Neural cell (in vitro differentiated cells): ENCODE measurements around the gene RPL10A. TPM values are rescaled to one million over a fixed set of nuclear protein-coding genes. Genes with fewer than 3 reads are reported as not detected.

Source experiments
- H2AFZ ChIP-seq: fragments of 200-600, 300-800 bp; sonication (generic), shearing (Covaris generic); 2 replicates; pipeline ENCODE4 v1.6.0; 2014; ENCODE audit warnings: low read depth, mild to moderate bottlenecking, antibody characterized with exemption, low read length, moderate library complexity
- H3F3A ChIP-seq: fragments of 200-600 bp; shearing (Covaris generic); 2 replicates; pipeline ENCODE4 v1.6.1; 2016; ENCODE audit warnings: mild to moderate bottlenecking, moderate library complexity, mixed read lengths, antibody characterized with exemption, low read length; ENCODE audit not compliant: insufficient read depth, poor library complexity, severe bottlenecking
- H3K27ac ChIP-seq: fragments of 200-600, 300-800 bp; sonication (generic), shearing (Covaris generic); 2 replicates; pipeline ENCODE4 v1.5.1; 2014; ENCODE audit warnings: mild to moderate bottlenecking, low read length, moderate library complexity
- H3K27me3 ChIP-seq: fragments of 300-800, 200-600 bp; sonication (generic), shearing (Covaris generic); 2 replicates; pipeline ENCODE4 v1.6.0; 2014; ENCODE audit warnings: mild to moderate bottlenecking, low read depth, low read length, moderate library complexity; ENCODE audit not compliant: insufficient read depth
- H3K36me3 ChIP-seq: fragments of 300-800, 200-600 bp; sonication (generic), shearing (Covaris generic); 2 replicates; pipeline ENCODE4 v1.5.1; 2014; ENCODE audit warnings: mild to moderate bottlenecking, antibody characterized with exemption, low read length, moderate library complexity; ENCODE audit not compliant: insufficient read depth
- H3K4me2 ChIP-seq: fragments of 300-800, 200-600 bp; sonication (generic), shearing (Covaris generic); 2 replicates; pipeline ENCODE4 v1.6.0; 2014; ENCODE audit warnings: mild to moderate bottlenecking, low read length
- H3K4me3 ChIP-seq: fragments of 300-800, 200-600 bp; sonication (generic), shearing (Covaris generic); 2 replicates; pipeline ENCODE4 v1.5.1; 2014; ENCODE audit warnings: mild to moderate bottlenecking, low read length, moderate library complexity
- H3K79me2 ChIP-seq: fragments of 200-600 bp; shearing (Covaris generic); replicated peaks from 2 replicates; pipeline ENCODE4 v1.6.0; 2014; ENCODE audit warnings: mild to moderate bottlenecking, low read length, moderate library complexity; ENCODE audit not compliant: insufficient read depth
- H3K9ac ChIP-seq: fragments of 300-800, 200-600 bp; sonication (generic), shearing (Covaris generic); 2 replicates; pipeline ENCODE4 v1.6.1; 2016; ENCODE audit warnings: mild to moderate bottlenecking, low read length, mixed read lengths
- H3K9me2 ChIP-seq: fragments of 200-600 bp; shearing (Covaris generic); 2 replicates; pipeline ENCODE4 v1.6.1; 2016; ENCODE audit warnings: mild to moderate bottlenecking, low read length, mixed read lengths; ENCODE audit not compliant: insufficient read depth
- H3K9me3 ChIP-seq: fragments of 200-600, 300-800 bp; sonication (generic), shearing (Covaris generic); 2 replicates; pipeline ENCODE4 v1.6.1; 2016; ENCODE audit warnings: mild to moderate bottlenecking, mixed run types, low read length, moderate library complexity, mixed read lengths
- H4K20me1 ChIP-seq: fragments of 200-600 bp; shearing (Covaris generic); 2 replicates; pipeline ENCODE4 v1.6.1; 2016; ENCODE audit warnings: mild to moderate bottlenecking, mixed run types; ENCODE audit not compliant: insufficient read depth
- CTCF ChIP-seq: fragments of 450-650 bp; IDR thresholded peaks from 2 replicates; pipeline ENCODE4 v1.5.1; 2014; ENCODE audit warnings: antibody characterized with exemption, mild to moderate bottlenecking, moderate library complexity; ENCODE audit not compliant: poor library complexity, severe bottlenecking
- EP300 ChIP-seq: fragments of 450-650 bp; conservative IDR thresholded peaks from 2 replicates; pipeline ENCODE4 v1.6.1; 2014; ENCODE audit warnings: antibody characterized with exemption, mild to moderate bottlenecking, moderate library complexity; ENCODE audit not compliant: poor library complexity, severe bottlenecking
- EZH2 ChIP-seq: fragments of 200-600, 300-800 bp; shearing (Covaris generic), sonication (generic); IDR thresholded peaks from 2 replicates; pipeline ENCODE4 v1.6.1; 2014; ENCODE audit warnings: antibody characterized with exemption, low read length, borderline replicate concordance, mild to moderate bottlenecking; ENCODE audit not compliant: insufficient read depth, poor library complexity, severe bottlenecking
- MXI1 ChIP-seq: fragments of 450-650 bp; conservative IDR thresholded peaks from 2 replicates; pipeline ENCODE4 v1.6.1; 2014; ENCODE audit warnings: antibody characterized with exemption, mild to moderate bottlenecking; ENCODE audit not compliant: poor library complexity, severe bottlenecking
- POLR2AphosphoS5 ChIP-seq: IDR thresholded peaks from 2 replicates; pipeline ENCODE4 v1.6.1; 2012
- RAD21 ChIP-seq: fragments of 450-650 bp; conservative IDR thresholded peaks from 2 replicates; pipeline ENCODE4 v1.6.1; 2014; ENCODE audit warnings: antibody characterized with exemption, mild to moderate bottlenecking, moderate library complexity
- REST ChIP-seq: IDR thresholded peaks from 2 replicates; pipeline ENCODE4 v1.6.1; 2012; ENCODE audit warnings: borderline replicate concordance
- SMC3 ChIP-seq: fragments of 450-650 bp; conservative IDR thresholded peaks from 2 replicates; pipeline ENCODE4 v1.6.1; 2014; ENCODE audit warnings: antibody characterized with exemption, mild to moderate bottlenecking, moderate library complexity; ENCODE audit not compliant: poor library complexity
- TAF1 ChIP-seq: IDR thresholded peaks from 2 replicates; pipeline ENCODE4 v1.6.1; 2012; ENCODE audit warnings: low read depth
- polyA plus RNA-seq: library from polyadenylated mRNA; depleted of rRNA; stranded (reverse); fragments of >200 nt; gene quantifications from 2 replicates; pipeline ENCODE4 v1.2.3, GENCODE V29; 2014

The RPL10A gene
- polyA plus RNA-seq, 1 donor from 2014 or later, result 1,049 TPM

GRCh38 chr6:35512006-35512405 is 43.8 kb downstream of the RPL10A start:
- Histone ChIP-seq H2AFZ (no peak overlapping the region), H3K27me3 (no peaks in the 10 kb centered on the region), H3F3A (no peaks in the 10 kb centered on the region), H3K9ac (no peak overlapping the region), H3K4me2 (no peak overlapping the region), H3K79me2 (no peaks in the 10 kb centered on the region), H3K4me3 (no peak overlapping the region), H3K9me3 (no peaks in the 10 kb centered on the region), H3K36me3 (no peaks in the 10 kb centered on the region), H3K27ac (no peak overlapping the region), H4K20me1 (no peaks in the 10 kb centered on the region), H3K9me2 (no peaks in the 10 kb centered on the region)
- TF ChIP-seq CTCF (no peak), TAF1 (no peak), MXI1 (no peak)

GRCh38 chr6:35512740-35513139 is 44.5 kb downstream of the RPL10A start, which contains the start of gene TULP1:
Gene TULP1 (minus strand): TSS chr6:35512896. CDS start chr6:35512858, 38 bp downstream.
- H3K36me3 ChIP-seq, result no peaks in the 10 kb centered on the region
- H2AFZ ChIP-seq, result no peak within 1 kb of the TSS
- no peaks in the 10 kb centered on the region for H3K9me3 ChIP-seq
- H4K20me1 ChIP-seq, result no peaks in the 10 kb centered on the region
- no peaks in the 10 kb centered on the region for H3K9me2 ChIP-seq
- no peak within 1 kb of the TSS for H3K27ac ChIP-seq
- H3K79me2 ChIP-seq, result no peaks in the 10 kb centered on the region
- TF ChIP-seq CTCF (no peak), REST (no peak), EP300 (no peak), EZH2 (no peak), SMC3 (no peak), POLR2AphosphoS5 (no peak), MXI1 (no peak), TAF1 (no peak), RAD21 (no peak)
- no peak within 1 kb of the TSS for H3K4me2 ChIP-seq
- H3K9ac ChIP-seq, result no peak within 1 kb of the TSS
- no peak within 1 kb of the TSS for H3K4me3 ChIP-seq
- no peaks in the 10 kb centered on the region for H3F3A ChIP-seq
- no peaks in the 10 kb centered on the region for H3K27me3 ChIP-seq
